A549 treated with AZD9567 at 1 μM for 4 hours (cell line): Measurements from ENCODE around the gene KIAA0753. TPM values are rescaled to one million over a fixed set of nuclear protein-coding genes. Genes with fewer than 3 reads are reported as not detected.

Experiments used
- total RNA-seq: library from RNA; stranded (reverse); fragments of 200-300 nt; extraction: Qiagen RNA extraction; gene quantifications from 5 replicates; pipeline ENCODE4 v1.2.3, GENCODE V29; 2022; ENCODE audit not compliant: insufficient read depth

Gene KIAA0753
- total RNA-seq = 16.7 to 19.8 TPM (median 17.6 TPM) in 5 replicates

DNA sequence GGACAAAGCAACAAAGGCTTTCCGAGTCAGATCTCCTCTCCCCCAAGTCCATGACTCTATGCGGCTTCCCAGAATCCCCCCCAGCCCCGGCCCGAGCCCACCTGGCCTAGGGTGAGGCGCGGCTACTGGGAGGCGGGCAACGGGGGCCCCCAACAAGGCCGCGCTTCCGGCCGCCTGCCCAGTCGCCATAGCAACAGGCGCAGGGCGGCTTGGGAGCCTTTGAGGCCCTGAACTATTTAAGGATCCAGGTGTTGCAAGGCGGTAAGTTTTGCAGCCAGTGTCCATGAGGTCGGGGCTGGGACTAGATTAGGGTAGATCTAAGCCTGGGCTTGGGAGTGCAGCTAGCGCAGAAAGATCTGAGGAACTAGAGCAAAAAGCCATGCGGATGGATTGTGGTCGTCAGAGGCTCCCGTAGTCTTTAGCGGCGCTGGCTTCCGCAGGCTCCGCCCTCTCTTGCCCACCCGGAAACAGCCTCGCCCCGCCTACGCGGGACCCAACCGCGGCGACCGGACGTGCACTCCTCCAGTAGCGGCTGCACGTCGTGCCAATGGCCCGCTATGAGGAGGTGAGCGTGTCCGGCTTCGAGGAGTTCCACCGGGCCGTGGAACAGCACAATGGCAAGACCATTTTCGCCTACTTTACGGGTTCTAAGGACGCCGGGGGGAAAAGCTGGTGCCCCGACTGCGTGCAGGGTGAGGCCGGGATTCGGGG lies at the start of gene KIAA0753, which contains the start of gene TXNDC17:
Gene KIAA0753 (minus strand): TSS at position 176 of the 711 bp plus-strand sequence. CDS start 5,608 bp downstream, outside the sequence.
Gene TXNDC17 (plus strand): TSS at position 525 of the 711 bp plus-strand sequence. CDS start 23 bp downstream, at position 548.

DNA sequence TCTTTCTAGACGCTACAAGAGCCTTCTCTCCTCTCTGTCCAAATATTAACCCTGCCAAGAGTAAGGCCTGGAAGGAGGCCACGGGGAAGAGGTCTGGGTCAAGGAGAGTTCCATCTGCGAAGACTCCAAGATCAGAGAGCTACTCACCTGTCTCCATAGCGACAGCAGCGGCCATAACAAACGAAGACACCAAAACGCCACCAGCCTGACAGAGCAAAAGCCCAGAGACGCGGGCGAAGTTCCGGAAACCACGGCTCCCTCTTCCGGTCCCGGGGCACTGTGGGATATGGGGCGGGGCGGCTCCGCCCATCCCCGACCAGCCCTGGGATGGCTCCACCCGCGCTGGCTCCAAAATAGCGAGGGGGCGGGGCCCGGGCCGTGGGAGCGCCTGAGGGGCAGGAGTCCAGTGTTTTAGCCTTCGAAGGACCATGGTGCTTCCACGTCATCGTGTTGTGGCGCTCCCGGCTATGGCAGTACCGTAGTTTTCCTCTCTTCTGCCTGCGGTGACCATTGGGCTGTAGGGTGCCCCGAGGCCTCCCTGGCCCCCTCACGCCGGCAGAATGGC lies 10.9 kb upstream of the KIAA0753 start, which contains the start of the genes C17orf100 and MED31:
Gene C17orf100 (plus strand): TSS at position 409 of the 565 bp plus-strand sequence. CDS start 152 bp downstream, at position 561.
Gene MED31 (minus strand): TSS at position 252 of the 565 bp plus-strand sequence. CDS start 77 bp downstream, at position 175.

DNA sequence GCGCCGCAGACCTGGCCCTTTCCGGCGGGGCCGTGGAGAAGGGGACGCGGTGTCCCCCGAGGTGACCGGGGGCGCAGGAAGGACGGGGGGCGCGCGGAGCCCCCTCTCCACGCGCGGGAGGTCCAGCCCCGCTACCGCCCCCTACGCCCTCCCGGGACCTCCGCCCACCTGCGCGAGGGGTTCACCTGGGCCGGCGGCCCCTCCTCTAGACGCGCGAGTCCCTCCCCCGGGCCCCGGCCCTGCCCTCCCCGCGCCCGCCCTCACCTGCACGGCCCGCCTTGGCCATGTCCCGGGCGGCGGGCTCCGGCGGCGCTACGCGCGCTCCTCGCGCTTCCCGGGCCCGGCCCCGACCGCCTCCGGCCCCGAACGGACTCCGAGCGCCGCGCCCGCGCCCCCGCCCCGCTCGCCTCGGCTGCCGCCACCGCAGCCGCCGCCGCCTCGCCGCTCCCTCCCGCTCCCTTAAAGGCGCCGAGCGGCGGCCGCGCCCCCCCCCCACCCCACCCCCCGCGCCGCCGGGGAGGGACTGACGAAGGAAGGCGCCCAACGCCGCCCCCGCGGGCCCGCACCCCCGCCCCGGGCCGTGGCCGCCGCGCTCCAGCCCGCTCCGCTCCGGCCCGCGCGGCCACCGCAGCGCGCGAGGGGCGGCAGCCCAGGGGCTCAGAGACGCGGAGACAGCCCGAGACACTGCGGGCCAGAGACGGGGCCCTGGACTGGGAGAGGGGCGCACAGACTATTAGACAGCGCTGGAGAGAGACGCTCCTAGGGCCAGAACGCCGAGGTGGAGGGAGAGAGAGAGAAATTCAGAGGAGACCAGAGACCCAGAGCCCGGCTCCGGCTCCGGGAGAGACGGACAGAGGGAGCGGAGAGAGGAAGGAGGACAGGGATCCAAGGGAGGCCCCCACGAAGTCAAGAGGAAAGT lies 84.1 kb downstream of the KIAA0753 start, which contains the start of gene PITPNM3:
Gene PITPNM3 (minus strand): TSS at position 435 of the 919 bp plus-strand sequence. CDS start 149 bp downstream, at position 286.

Other genes starting within 250 kb of the KIAA0753 start
- gene AIPL1, start 205.6 kb downstream of the KIAA0753 start, total RNA-seq = not detected in 5 replicates
- gene PIMREG, start 196.3 kb downstream of the KIAA0753 start, total RNA-seq = 31.9 to 52.6 TPM (median 46.9 TPM) in 5 replicates
- 1.4 to 1.8 TPM (median 1.7 TPM) in 5 replicates for gene PITPNM3, start 84.2 kb downstream of the KIAA0753 start, total RNA-seq
- 321 to 445 TPM (median 430 TPM) in 5 replicates for gene TXNDC17, start 349 bp upstream of the KIAA0753 start, total RNA-seq
- gene MED31, start 10.9 kb upstream of the KIAA0753 start, total RNA-seq = 20.7 to 35.8 TPM (median 33.6 TPM) in 5 replicates
- gene C17orf100, start 11.1 kb upstream of the KIAA0753 start, total RNA-seq = 1.2 to 2.4 TPM (median 2.3 TPM) in 5 replicates
- gene SLC13A5, start 72.7 kb upstream of the KIAA0753 start, total RNA-seq = 0.08 to 0.29 TPM (median 0.13 TPM) in 4 of 5 replicates, not detected in the other
- not detected in 5 replicates for gene XAF1, start 115.3 kb upstream of the KIAA0753 start, total RNA-seq
- not detected in 5 replicates for gene FBXO39, start 135.5 kb upstream of the KIAA0753 start, total RNA-seq
- 0.06 to 0.13 TPM in 2 of 5 replicates, not detected in the others for gene TEKT1, start 191.0 kb upstream of the KIAA0753 start, total RNA-seq